Measurements from ENCODE around the gene ALAS1.
A peak's percentile ranks its signal among the peaks of the same experiment; 100 is the strongest.
"Not testable (repeated sequence)": the region's sequence is repeated elsewhere in the genome, so short reads cannot be mapped to it uniquely, and the experiment has no call there.

Gene ALAS1

GRCh38 chr3:52197842-52198625 lies at the start of gene ALAS1:
TSS of gene ALAS1 (plus strand) at chr3:52198160. CDS start at chr3:52199242, 1,082 bp downstream.
- peak in 55 of 56 donors; percentile 33 to 93 (median 80) for DNase-seq

GRCh38 chr3:52149021-52149420 lies 48.9 kb upstream of the ALAS1 start:
- DNase-seq = no peak

- no peak for DNase-seq
Observed at GRCh38 chr3:52149726-52150125, 48.2 kb upstream of the ALAS1 start.

DNA sequence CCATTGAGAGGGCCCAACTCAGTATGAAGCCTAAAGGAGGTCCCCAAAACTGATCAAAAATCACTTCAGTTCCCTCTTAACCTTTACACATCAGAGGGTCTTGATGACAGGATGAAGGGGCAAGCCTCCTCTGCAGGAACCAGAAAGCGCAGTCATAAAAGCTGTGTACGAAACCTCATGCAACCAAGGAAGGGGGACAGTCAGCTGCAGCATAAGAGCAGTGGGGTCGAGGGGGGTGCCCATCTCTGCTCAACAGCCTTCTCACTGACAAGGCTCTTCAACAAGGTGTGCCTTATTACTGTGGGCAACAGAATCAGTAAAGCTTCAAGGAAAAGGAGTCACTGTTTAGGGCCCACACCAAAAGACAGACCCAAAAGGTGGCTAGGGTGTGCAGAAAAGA lies 47.6 kb upstream of the ALAS1 start:
- DNase-seq = no peak

DNA sequence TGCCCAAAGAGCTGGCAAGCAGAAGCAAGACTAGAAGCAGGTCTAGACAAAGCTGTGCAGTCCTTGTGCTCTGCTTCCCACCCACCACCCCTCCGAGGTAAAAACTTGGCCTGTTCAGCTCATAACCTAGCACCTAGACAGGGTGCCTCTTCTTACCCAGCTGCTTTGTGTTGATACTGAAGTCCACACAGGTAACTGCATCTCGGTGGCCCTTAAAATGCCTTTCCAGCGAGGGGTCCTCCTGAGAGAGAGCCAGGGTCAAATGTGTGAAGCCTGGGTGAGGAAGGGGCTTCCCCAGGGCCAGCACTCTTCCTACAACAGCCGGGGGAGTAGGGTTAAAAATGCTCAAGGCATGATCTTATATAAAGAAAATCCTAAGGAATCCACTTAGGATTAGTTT lies 47.1 kb upstream of the ALAS1 start:
- DNase-seq = no peak

GRCh38 chr3:52151991-52152390 lies 46.0 kb upstream of the ALAS1 start:
- not testable (repeated sequence) for DNase-seq

DNA sequence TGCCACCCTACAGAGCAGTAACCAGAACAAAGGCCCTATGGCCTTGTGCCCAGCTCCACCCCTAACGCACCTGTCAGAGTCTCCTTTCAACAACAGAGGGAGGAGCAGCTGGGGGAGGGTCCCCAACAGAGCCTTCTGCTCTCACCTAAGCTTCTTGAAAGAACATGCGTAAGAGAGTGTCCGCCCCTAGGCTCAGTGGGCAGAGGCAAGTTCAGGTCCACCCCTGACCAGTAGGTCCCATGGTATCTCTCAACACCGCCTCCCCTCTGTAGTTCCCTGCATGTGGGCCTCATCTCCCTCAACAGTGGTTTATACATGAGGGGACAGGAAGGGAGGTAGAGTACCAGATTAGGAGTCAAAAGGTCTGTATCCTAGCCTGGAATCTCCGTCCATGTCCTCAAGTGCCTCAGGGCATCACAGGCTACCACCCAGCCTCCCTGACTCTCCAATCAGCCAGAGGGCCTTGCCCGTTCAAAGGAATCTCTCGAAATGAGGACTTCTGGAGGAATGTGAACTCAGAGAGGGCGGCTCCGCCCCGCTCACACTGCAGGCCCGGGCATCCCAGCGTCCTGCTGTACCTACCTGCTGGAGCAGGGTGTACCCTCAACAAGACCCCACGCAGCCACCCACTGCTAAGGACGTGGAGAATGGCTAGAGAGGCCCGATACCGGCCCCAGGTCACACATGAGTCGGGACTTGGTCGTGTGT lies 44.4 kb upstream of the ALAS1 start:
- DNase-seq = no peak

GRCh38 chr3:52154135-52155094 lies 43.5 kb upstream of the ALAS1 start, which contains the start of gene POC1A:
TSS of gene POC1A (minus strand) at chr3:52154423. CDS start at chr3:52154372, 51 bp downstream.
- peak; percentile 60 to 98 (median 92) for DNase-seq

DNA sequence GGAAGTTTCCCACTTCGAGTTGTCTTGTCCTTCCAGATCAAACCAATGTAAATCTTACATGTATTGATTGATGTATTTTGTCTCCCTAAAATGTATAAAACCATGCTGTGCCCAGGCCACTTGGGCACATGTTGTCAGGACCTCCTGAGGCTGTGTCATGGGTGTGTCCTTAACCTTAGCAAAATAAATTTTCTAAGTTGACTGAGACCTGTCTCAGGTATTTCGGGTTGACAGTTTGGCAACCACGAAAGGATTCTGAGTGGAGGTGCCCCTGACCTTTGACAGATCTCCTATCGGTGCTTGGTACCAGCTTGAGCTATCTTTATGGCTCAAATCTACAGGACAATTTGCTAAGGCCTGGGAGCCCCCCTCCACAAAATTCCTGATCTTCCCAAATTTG lies 42.0 kb upstream of the ALAS1 start:
- DNase-seq = no peak

DNA sequence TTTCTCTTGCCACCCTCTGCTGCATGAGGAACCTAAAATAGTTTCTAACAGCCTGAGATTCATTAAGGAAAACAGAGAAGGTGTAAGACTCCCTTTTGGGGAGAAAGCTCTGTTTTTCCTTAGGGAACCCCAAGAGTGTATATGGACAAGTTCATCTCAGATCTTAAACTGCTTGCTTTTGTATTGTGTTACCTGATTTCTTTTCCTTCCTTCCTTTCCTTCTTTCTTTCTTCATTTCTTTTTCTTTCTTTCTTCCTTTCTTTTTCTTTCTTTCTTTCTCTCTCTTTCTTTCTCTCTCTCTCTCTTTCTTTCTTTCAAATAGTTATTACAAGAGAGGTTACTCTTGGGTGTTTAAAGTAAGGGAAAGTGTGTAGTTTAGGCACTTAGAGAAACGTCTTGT lies 38.5 kb upstream of the ALAS1 start:
- no peak for DNase-seq

DNA sequence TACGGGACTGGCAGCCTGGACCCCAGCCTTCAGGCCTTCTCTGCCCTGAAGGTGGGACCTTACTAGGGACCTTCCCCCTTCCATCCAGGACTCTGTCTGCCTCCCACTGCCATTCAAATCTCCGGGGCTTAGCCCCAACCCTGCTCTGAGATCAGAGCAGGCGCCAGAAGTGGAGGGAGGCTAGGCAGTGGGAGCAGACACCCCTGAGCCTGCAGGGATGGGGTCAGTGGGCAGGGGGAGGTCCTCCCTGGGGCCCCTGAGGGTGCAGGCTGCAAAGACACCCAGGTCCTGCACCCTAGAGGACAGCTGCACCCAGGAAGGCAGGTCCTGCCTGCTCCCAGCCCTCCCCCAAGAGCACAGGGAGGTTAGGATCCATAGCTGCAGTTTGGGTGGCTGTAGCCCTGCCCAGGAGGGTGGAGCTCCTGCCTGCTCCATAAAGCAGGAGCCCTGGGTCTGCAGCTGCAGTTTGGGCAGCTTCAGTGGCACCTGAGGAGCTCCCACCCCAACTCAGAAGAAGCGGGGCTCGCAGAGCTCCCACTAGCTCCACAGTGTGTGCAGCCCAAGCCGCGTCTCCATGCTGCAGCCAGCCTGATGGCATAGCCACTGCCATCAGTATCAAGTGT lies 35.6 kb upstream of the ALAS1 start:
- no peak for DNase-seq

DNA sequence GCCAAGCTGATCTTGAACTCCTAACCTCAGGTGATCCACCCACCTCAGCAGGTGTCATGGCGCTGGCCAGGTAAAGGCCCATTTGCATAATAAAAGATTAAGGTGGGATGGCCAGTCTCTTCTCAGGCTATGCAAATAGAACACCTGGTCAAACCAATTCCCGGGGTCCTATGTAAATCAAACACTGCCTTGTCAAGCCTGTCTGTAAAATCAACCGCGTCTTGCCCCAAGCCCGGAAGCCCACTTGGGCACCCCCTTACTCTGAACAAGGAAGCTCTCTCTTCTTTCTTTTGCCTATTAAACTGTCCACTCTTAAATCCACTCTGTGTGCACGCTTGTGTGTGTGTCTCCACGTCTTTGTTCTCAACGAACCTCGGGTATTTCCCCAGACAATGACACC lies 30.7 kb upstream of the ALAS1 start:
- no peak for DNase-seq

- DNase-seq = not testable (repeated sequence)
Observed at GRCh38 chr3:52170217-52170616, 27.7 kb upstream of the ALAS1 start.

DNA sequence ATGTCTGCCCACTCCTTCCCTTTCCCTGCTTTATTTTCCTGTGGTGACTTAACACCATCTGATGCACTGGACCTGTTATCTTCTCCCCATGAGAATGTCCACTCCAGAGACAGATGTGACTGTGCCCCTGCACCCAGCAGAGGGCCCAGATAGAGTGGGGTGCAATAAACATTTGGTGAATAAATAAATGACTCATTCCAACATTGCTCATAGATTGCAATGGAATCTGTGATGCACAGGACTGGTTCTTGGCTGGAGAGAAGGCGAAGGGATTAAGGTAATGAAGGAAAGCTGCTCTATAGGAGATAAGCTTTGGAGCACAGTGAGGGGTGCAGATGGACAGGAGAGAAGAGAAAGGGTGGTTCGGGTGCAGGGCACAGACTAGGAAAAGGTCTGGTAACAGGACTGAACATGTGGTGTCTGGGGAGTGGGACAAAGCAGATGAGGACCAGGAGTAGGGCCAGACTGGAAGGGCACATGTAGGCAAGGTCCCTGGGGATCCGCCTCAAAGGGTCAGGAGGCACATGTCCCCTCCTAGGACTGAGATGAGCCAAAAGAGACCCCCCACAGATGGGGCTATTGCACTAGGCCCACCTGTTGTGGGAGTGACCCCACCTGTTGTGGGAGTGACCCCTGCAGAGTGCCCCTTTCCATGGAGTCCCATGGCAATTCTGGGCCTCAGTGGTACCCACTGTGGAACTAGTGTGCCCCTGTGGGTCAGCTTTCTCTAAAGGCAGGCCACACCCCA lies 26.3 kb upstream of the ALAS1 start:
- no peak for DNase-seq

GRCh38 chr3:52172262-52172757 lies 25.6 kb upstream of the ALAS1 start:
- peak in 30 of 56 donors; percentile 6 to 76 (median 31) for DNase-seq

GRCh38 chr3:52173101-52173500 lies 24.9 kb upstream of the ALAS1 start:
- no peak for DNase-seq

- DNase-seq = no peak
Observed at GRCh38 chr3:52174896-52175295, 23.1 kb upstream of the ALAS1 start.

- no peak for DNase-seq
Observed at GRCh38 chr3:52175416-52176179, 22.4 kb upstream of the ALAS1 start.

DNA sequence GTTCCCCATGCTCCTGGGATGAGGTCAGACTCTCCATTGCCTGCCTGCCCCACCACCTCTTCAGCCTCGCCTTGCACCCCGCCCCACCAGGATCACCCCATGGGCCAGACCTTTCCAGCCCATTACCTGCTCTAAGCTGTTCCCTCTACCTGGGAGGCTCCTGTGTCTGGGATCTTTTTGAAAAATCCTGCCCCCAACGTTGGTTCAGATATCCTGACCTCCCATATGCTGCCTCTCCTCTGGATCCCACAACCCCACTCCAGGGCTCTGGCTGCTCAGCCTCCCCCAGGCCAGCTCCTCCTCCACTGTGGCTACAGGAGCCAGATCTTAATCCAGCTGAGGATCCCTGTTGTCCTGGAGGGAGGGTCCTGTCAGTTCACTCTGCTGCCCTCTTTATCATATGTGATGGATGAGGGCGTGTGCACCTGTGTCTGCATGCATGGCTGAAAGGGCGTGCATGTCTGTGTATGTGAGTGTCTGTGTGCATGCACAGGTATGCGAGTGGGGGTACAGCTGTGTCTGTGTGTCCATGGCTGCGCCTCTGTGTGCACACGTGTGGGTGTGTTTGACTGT lies 21.7 kb upstream of the ALAS1 start:
- DNase-seq = no peak
